GM23248 (cell line): ENCODE data around the gene SPRED1.

ENCODE experiments used
- EZH2 ChIP-seq: fragments of 200-600 bp; sonication (generic); IDR thresholded peaks from 2 replicates; pipeline ENCODE4 v1.6.1; 2018; ENCODE audit warnings: antibody characterized with exemption, mild to moderate bottlenecking; ENCODE audit not compliant: insufficient read depth, poor library complexity, severe bottlenecking
- EZH2phosphoT487 ChIP-seq: fragments of 200-600 bp; sonication (generic); IDR thresholded peaks from 2 replicates; pipeline ENCODE4 v1.6.1; 2018; ENCODE audit warnings: antibody characterized with exemption, moderate library complexity, mild to moderate bottlenecking, low read depth; ENCODE audit not compliant: insufficient read depth

- TF ChIP-seq EZH2, result no peak
- TF ChIP-seq EZH2phosphoT487, result no peak
These were observed 125.5 kb downstream of the SPRED1 start for GRCh38 chr15:38378161-38378560.
